Measurements from ENCODE around the gene TTC7B. TPM values are rescaled to one million over a fixed set of nuclear protein-coding genes. Genes with fewer than 3 reads are reported as not detected.

Gene TTC7B
- total and polyA plus RNA-seq, 2 of the 8 experiments (the other 6 are each of a cell fraction or from before 2014, with no cell fraction given): 23.7 to 34.0 TPM

DNA sequence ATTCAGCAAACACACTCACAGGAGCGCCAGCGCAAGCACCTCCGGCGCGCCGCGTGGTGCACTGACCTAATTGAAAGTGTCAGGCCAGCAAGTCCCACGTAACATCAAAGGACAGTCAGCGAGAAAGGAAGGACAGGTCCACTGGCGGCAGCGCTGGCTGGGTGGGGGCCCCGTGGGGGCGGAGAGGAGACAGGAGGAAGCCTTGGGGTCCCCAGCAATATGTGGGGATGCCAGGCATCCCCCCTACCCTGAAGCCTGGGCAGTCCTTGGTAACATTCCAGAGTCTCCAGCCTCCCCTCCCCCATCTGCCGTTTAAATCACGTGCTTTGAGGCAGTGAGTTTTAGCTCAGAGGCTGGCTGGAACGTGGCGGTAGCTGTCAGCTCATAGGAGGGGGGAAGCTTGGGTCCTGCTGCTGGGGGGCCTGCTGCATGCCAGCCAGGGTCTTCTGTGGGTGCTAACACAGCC, 260.2 kb downstream of the TTC7B start (continued):
- no peak for TF ChIP-seq SIX5 (IDR thresholded peaks at IDR 0.05; ENCODE audit: low read depth, low read length)
- TF ChIP-seq POLR2A (IDR thresholded peaks at IDR 0.05; ENCODE audit: control extremely low read depth in 1 of 2, low read depth in 2 of 2, low read length in 2 of 2): no peak
- no peak for TF ChIP-seq CHD2 (IDR thresholded peaks at IDR 0.05; ENCODE audit: low read length)
- no peak for TF ChIP-seq KDM4A (IDR thresholded peaks at IDR 0.05; ENCODE audit: low read depth, low read length, severe bottlenecking)
- no peak for TF ChIP-seq SUZ12 (IDR thresholded peaks at IDR 0.05; ENCODE audit: low read length)
- TF ChIP-seq NRF1 (IDR thresholded peaks at IDR 0.05; ENCODE audit: low read depth, low read length): no peak
- no peak for TF ChIP-seq EGR1 (IDR thresholded peaks at IDR 0.05; ENCODE audit: borderline replicate concordance, low read depth, low read length)
- TF ChIP-seq, protein P1, sequence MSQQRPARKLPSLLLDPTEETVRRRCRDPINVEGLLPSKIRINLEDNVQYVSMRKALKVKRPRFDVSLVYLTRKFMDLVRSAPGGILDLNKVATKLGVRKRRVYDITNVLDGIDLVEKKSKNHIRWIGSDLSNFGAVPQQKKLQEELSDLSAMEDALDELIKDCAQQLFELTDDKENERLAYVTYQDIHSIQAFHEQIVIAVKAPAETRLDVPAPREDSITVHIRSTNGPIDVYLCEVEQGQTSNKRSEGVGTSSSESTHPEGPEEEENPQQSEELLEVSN (IDR thresholded peaks at IDR 0.05): peak; percentile 66; the same call in 1 of the 2 replicates
- TF ChIP-seq TCF12 (IDR thresholded peaks at IDR 0.05; ENCODE audit: low read depth, low read length): no peak
- TF ChIP-seq, protein P2, sequence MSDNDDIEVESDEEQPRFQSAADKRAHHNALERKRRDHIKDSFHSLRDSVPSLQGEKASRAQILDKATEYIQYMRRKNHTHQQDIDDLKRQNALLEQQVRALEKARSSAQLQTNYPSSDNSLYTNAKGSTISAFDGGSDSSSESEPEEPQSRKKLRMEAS (IDR thresholded peaks at IDR 0.05): peak; percentile 90
- TF ChIP-seq RBBP5 (IDR thresholded peaks at IDR 0.05; ENCODE audit: borderline replicate concordance, low read depth, low read length): peak; percentile 92; the same call in 1 of the 2 replicates
- 0 out of 2 replicates have a peak, but pooled peaks have one; percentile 12 for TF ChIP-seq CREB1 (IDR thresholded peaks at IDR 0.05)
- no peak for TF ChIP-seq ZNF274 (IDR thresholded peaks at IDR 0.05; ENCODE audit: borderline replicate concordance, extremely low read depth, low read length)
- TF ChIP-seq BCL11A (IDR thresholded peaks at IDR 0.05; ENCODE audit: low read depth in 2 of 2, low read length in 2 of 2): no peak
- no peak for TF ChIP-seq SAP30 (IDR thresholded peaks at IDR 0.05; ENCODE audit: insufficient read depth, insufficient replicate concordance, low read length)
- no peak for TF ChIP-seq YY1 (IDR thresholded peaks at IDR 0.05; ENCODE audit: low read depth, low read length)
